IPS DF 19.7 (cell line): Measurements from ENCODE around the gene FBXL13.
"Not testable (repeated sequence)": the region's sequence is repeated elsewhere in the genome, so short reads cannot be mapped to it uniquely, and the experiment has no call there.

Experiments
- DNase-seq: peaks from one replicate; pipeline ENCODE4 v3.0.0-alpha.2; 2013; ENCODE audit warnings: low read depth, low spot score

The FBXL13 gene

DNA sequence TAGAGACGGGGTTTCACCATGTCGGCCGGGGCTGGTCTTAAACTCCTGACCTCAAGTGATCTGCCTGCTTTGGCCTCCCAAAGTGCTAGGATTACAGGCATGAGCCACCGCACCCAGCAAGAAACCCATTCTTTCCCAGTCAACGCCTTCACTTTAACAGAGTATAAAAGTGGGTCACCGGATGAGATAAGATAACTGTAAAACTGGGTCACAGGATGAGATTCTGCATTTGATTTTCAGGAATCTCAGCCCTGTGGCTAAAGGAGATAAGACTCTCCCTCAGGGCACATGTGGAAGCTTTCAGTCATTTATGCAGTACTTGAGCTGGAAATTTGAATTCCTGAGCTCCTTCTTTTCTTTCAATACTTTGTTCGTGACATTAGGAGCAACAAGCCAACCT is 91.0 kb downstream of the FBXL13 start:
- no peak for DNase-seq

DNA sequence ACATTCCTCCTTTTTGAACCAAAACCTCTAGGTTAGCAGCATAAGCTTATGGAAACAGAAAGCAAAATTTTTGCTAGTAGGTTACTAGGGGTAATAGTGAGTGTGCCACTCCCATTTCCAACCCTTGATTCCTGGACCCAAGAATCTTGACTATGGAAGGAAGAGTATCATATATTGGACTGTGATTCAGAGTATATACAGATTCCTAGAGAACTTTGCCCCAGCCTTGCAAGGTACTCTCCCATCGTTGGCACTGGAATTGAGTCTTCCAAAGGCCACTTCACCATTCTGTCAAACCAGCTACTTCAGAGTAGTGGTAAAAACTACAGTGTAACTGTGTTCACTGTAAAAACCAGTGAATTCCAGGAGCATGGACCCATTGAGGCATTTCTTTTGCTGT is 92.4 kb downstream of the FBXL13 start:
- DNase-seq, result no peak

DNA sequence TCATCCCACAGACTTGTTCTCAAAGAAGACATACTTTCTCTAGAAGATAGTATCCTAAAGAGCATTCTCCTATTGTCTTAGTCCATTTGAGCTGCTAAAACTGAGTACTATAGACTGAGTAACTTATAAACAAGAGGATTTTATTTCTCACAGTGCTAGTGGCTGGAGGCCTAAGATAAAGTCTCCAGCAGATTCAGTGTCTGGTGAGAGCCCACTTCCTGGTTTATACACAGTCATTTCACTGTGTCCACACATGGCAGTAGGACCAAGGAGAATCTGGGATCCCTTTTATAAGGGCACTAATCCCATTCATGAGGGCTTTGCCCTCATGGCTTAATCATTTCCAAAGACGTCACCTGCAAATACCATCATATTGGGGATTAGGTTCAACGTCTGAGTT is 93.1 kb downstream of the FBXL13 start:
- DNase-seq, result no peak

DNA sequence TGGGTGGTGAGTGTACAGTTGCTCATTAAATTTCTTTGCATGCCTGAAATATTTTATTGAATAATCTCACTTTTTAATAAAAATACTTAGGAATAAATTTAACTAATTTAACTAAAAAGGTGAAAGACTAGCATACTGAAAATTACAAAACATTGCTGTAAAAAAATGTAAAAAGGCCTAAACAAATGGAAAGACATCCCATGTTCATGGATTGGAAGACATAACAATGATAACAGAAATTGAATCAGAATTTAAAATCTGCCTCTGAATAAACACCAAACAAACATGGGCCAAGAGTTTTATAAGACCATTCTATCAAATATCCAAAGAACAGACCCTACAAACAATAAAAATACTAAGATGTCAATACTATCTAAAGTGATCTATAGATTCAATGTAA is 94.9 kb downstream of the FBXL13 start:
- no peak for DNase-seq

DNA sequence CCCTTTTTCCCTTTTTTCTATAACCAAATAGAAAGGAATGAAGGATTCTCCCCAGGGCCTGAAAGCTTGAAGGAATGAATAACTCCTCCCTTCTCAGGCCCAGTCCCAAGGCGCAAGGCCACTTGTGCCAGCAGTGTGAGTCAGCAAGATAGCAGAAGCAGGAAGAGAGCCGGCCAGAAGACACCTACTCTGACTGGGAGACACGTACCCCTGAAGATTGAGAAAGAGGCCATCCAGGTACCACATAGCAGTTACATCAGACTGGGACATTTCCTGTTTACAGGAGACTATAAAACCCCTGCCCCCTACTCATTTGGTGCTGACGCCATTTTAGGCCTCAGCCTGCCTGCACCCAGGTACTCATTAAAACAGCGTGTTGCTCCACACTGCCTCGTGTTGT is 96.3 kb downstream of the FBXL13 start:
- no peak for DNase-seq

DNA sequence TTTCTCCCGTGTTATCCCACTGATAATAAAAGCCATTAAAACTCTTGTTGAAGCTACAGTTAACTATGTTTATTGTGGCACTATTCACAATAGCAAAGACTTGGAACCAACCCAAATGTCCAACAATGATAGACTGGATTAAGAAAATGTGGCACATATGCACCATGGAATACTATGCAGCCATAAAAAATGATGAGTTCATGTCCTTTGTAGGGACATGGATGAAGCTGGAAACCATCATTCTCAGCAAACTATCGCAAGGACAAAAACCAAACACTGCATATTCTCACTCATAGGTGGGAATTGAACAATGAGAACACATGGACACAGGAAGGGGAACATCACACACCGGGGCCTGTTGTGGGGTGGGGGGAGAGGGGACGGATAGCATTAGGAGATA is 97.0 kb downstream of the FBXL13 start:
- DNase-seq, result not testable (repeated sequence)

DNA sequence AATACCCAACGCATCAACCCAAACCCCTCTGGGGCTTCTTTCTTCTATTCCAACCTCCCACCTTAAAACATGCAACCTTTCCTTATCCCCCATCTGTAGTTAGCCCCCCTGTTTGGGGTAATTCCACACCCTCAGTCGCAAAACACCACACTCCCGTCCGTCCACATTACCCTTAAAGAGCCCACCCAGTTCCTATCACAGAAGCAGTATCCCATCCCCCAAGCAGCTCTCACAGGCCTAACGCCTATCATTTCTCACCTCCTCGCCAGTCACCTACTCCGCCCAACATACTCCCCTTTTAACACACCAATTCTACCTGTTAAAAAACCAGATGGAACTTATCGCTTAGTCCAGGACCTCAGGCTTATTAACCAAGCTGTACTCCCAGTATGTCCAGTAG is 98.1 kb downstream of the FBXL13 start:
- DNase-seq, result no peak

DNA sequence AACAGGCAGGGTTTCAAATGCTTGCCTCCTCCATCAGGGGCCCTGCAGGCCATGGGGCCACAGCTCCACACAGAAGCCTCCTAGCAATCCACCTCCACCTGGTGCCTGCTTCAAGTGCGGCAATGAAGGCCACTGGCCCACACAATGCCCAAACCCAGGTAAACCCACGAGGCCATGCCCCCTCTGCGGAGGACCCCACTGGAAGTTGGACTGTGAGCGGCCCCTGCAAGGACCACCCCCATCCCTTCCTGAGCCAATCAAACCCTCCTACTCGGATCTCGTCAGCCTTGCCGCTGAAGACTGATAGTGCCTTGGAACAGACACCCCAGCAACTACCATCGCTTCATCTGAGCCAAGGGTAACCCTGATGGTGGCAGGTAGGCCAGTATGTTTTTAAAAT is 98.7 kb downstream of the FBXL13 start:
- no peak for DNase-seq

DNA sequence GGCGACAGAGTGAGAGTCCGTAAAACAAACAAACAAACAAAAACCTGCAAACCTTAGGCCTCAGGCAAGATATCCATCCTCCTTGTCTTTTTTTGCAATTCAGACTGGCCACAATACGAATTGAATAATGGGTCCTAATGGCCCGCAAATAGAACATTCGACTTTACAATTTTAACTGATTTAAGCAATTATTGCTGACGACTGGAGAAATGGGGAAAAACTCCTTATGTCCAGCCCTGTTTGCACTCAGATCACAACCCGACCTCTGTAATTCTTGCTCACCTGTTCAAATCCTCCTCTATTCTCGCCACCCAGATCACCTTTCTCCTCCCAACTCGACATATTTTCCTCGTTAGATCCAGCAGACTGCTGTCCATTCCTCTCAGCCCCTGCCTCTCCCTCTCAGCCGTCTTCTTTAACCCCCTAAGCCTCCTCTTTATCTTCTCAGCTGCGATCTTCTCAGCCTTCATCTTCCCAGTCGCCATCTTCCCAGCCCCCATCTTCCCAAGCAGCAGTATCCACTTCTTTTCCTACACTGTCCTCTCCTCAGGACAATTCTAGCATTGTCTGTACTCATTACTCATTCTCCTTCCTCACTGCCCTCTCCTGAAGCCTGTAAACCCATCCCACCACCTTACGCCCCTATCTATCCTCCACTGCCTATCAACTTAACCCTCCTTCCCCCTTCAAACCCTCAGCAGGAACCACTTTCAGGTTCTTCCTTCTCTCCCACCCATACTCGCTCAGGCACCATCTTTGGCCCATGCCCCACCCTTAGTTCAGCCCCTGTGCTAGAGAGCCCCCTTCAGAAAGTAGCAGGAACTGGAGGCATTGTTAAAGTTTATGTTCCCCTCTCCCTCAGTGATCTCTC is 100.0 kb downstream of the FBXL13 start:
- DNase-seq, result no peak

DNA sequence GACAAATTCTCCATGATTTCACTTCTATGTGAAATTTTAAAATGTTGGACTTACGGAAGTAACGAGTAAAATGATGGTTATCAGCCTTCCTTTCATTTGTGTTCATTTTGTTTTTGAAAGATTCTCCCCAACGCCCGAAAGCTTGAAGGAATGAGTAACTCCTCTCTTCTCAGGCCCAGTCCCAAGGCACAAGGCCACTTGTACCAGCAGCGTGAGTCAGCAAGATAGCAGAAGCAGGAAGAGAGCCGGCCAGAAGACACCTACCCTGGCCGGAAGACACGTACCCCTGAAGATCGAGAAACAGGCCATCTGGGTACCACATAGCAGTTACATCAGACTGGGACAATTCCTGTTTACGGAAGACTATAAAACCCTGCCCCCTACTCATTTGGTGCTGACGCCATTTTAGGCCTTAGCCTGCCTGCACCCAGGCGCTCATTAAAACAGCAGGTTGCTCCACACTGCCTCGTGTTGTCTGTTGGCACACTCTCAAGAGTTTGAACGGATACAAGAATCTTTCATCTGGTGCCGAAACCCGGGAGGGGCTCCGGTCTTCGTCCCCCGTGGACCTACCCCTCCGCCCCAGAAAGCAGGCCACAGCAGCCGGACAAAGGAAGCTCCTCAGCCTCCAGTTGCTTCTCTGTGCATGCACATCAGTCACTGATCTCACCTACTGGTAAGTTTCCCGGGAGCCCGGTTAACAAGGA is 101.3 kb downstream of the FBXL13 start:
- DNase-seq, result no peak

DNA sequence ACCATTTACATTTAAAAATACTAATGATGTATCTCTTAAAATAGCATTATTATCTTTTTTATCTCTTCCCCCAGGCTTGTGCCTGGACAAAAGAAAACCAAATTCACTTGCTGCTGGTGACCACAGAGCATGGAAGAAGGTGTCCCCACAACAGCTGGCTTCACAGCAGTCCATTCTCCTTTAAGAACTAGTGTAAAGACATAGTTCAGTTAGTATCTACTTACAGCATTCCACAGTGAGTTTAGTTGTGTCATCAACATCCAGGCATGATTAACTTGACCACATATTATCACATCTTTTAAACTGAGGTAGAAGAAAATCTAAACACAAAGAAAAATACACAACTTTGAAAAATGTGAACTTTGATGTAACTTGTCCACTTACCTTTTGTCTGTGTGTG is 106.8 kb downstream of the FBXL13 start:
- DNase-seq, result no peak

DNA sequence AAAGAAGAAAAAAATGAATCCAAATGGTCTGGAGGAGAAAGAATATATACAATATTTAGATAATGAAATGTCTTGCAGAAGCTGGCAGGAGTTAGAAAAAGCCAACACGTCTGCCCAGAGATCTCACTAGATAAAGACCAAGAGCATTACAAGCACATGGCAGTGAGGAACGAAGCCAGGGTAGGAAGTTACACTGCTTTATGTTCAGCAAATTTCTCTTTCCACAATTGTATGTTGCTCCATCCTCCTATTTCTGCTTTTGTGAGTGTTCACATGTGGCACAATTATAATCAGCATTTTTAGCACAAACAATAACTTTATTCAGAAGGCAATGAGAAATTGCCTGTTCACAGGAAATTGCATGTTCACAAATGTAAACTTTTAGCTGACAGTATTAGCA is 108.1 kb downstream of the FBXL13 start:
- no peak for DNase-seq

DNA sequence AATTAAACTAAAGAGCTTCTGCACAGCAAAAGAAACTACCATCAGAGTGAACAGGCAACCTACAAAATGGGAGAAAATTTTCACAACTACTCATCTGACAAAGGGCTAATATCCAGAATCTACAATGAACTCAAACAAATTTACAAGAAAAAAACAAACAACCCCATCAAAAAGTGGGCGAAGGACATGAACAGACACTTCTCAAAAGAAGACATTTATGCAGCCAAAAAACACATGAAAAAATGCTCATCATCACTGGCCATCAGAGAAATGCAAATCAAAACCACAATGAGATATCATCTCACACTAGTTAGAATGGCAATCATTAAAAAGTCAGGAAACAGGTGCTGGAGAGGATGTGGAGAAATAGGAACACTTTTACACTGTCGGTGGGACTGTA is 112.6 kb downstream of the FBXL13 start:
- not testable (repeated sequence) for DNase-seq

DNA sequence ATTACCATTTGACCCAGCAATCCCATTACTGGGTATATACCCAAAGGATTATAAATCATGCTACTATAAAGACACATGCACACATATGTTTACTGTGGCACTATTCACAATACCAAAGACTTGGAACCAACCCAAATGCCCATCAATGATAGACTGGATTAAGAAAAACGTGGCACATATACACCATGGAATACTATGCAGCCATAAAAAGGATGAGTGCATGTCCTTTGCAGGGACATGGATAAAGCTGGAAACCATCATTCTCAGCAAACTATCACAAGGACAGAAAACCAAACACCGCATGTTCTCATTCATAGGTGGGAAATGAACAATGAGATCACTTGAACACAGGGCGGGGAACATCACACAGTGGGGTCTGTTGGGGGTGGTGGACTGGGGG is 116.6 kb downstream of the FBXL13 start:
- DNase-seq, result not testable (repeated sequence)

DNA sequence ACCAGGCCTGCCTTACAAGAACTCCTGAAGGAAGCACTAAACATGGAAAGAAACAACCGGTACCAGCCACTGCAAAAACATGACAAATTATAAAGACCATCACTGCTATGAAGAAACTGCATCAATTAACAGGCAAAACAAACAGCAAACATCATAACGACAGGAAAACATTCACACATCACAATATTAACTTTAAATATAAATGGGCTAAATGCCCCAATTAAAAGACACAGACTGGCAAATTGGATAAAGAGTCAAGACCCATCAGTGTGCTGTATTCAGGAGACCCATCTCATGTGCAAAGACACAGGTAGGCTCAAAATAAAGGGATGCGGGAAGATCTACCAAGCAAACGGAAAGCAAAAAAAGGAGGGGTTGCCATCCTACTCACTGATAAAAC is 120.2 kb downstream of the FBXL13 start:
- not testable (repeated sequence) for DNase-seq

DNA sequence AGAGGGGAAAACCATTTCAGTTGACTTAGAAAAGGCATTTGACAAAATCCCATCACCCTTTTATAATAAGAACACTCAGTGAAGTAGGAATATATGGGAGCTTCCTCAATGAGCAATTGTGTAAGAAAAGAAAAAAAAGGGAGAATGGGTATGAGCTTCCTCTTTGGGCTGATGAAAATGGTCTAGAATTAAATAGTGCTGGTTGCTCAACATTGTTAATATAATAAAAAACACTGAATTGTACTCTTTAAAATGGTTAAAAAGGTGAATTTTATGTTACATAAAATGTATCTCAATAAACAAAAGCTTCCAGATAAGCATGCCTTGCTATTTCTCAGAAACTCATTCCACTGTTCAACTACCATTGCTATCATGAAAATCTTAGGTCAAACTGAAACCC is 121.2 kb downstream of the FBXL13 start:
- DNase-seq, result no peak

DNA sequence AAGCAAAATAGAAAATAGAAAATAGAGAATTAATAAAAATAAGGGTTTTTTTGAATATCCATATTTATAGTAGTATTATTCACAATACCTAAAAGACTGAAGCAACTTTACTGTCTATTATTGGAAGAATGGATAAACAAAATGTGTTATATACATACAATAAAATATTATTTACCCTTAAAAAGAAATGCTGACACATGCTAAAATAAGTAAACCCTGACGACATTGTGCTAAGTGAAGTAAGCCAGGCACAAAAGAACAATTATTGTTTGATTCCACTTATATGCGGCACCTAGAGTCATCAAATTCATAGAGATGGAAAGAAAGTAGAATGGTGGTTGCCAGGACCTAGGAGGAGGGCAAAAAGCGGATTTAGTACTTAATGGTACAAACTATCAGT is 122.8 kb downstream of the FBXL13 start:
- no peak for DNase-seq

DNA sequence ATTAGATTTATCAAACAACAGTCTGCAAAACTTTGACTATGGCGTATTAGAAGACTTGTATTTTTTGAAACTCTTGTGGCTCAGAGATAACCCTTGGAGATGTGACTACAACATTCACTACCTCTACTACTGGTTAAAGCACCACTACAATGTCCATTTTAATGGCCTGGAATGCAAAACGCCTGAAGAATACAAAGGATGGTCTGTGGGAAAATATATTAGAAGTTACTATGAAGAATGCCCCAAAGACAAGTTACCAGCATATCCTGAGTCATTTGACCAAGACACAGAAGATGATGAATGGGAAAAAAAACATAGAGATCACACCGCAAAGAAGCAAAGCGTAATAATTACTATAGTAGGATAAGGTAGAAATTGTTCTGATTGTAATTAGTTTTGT is 130.4 kb downstream of the FBXL13 start:
- DNase-seq, result no peak

DNA sequence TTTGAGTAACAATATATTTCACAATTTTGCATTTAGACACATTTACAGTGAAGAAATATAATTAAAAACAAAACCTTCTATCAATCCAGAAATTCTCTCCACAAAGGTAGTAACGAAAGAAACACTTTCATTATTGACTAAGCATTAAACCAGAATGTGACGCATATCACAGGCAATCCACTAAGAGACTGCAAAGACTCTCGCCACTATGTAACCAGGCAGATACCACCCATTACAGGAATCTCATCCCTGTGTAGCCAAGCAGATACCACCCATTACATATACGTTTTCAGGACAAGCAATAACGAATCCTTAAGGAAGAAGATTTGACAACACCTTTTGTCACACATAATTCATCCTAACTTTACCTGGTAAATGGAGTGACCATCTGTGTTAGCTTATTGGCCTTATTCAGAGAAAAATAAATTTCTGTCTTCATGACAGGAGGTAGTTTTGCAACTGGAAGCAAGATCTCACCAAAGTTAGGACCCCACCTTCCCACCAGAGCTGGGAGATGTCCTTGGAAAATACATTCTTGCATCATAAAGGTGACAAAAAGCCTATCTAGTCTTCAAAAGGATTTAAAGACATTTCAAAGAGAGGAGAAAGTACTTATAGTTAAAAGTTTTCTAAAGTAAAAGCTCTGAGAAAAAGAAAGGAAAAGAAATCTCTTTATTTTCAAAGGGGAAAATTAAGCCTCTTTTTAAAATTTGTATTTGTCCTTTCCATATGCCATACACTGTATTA is 131.0 kb downstream of the FBXL13 start:
- no peak for DNase-seq

DNA sequence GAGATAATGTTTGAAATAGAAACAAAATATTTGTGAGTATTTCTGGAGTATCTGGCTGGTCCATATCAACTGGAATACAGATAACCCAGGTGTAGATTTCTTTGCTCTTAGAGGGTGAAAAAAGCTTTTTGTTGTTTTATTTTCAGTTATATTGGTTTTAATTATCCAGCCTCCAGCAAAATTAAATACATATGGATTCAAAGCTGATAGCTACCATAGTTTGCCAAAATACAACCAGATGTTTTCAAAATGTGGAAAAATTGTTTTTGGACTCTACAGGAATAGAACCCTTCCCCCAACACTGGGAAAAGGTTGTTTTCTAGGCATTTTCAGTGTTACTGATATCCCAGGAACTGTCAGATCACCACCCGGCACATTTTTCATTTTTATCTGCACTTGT is 131.7 kb downstream of the FBXL13 start:
- no peak for DNase-seq

DNA sequence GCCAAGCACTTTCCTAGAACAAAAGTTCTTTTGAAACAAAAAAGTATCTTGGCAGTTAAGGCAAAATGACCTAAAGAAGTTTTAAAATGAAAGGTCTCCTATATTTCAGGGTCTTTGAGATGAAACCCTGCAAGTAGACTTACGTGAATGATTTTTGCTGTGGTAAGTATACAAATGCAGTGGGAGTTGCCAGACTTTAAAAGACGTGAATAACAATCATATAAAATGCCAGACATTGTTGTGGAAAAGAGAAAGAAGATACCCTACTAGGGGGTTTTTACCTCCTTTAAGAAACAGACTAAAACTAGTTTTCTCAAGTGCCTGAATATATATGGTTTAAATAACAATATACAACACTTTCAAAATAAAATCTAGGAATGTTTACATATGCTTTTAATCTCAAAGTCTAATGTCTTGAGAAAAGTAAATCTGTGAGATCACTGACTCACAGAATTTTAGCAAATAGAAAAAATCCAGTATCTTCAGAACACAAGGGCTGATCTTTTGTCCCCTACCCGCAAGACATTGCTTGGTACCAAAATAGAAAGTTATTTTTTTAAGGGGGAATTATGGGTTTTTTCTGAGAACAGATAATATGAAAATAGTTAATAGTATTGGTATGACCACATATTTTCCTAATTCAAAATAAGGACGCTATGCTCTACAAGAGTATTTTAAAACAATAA is 132.3 kb downstream of the FBXL13 start:
- no peak for DNase-seq

DNA sequence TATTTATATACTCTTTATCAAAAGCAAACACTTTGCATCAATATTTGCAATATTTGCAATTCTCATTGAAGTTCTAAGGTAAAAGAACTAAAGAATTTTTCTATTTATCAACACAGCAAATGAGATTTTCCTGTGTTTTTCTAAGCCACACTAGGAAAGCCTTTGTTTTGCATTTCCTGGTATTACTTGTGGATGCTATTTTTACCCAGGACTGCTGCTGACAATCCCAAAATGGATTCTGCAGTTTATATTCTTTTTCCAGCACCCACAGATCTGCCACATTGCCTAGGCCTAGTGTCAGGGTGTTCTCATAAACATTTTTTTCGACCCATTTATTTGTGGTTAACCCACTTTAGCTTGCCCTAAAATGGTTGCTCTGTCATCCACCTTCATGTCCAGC is 135.9 kb downstream of the FBXL13 start:
- no peak for DNase-seq
